Upper lobe of left lung (tissue), 4 donors: Measurements from ENCODE around the gene EMD.

Source experiments
- POLR2AphosphoS5 ChIP-seq, 2 donors: sonication (generic); formaldehyde crosslinking; IDR thresholded peaks; one replicate each; pipeline ENCODE4 v1.5.1; 2017; ENCODE audit warnings: antibody characterized with exemption in 2 of 2
- TF ChIP-seq, protein P1 (sequence below), 6 experiments: fragments of 450-650 bp in 4 of 6; fragments of 200-600 bp in 2 of 6; sonication (generic) in 2 of 6; IDR thresholded peaks; one replicate each; pipeline ENCODE4 v1.5.1; 2016 to 2019; ENCODE audit warnings: antibody characterized with exemption in 6 of 6

DNA sequence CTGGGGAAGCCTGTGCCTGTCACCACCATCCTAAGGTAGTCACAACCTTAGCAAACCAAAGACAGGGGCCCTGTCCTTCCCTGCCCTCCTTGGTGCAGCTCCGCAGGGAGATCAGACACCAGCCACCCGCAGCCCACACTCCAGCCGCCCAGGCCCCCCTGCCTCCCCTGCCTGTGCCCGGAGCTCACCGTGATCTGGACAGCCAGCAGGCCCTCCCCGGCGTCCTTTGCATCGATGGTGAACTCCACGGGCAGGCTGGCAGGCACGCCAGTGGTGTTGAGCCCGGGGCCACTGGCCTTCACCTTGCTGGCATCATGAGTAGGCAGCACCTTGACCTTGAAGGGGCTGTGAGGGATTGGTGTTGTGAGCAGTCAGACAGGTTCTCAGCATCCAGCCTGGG is 21.1 kb upstream of the EMD start:
- TF ChIP-seq POLR2AphosphoS5 (IDR thresholded peaks at IDR 0.05), result no peak
- TF ChIP-seq, protein P1, sequence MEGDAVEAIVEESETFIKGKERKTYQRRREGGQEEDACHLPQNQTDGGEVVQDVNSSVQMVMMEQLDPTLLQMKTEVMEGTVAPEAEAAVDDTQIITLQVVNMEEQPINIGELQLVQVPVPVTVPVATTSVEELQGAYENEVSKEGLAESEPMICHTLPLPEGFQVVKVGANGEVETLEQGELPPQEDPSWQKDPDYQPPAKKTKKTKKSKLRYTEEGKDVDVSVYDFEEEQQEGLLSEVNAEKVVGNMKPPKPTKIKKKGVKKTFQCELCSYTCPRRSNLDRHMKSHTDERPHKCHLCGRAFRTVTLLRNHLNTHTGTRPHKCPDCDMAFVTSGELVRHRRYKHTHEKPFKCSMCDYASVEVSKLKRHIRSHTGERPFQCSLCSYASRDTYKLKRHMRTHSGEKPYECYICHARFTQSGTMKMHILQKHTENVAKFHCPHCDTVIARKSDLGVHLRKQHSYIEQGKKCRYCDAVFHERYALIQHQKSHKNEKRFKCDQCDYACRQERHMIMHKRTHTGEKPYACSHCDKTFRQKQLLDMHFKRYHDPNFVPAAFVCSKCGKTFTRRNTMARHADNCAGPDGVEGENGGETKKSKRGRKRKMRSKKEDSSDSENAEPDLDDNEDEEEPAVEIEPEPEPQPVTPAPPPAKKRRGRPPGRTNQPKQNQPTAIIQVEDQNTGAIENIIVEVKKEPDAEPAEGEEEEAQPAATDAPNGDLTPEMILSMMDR (IDR thresholded peaks at IDR 0.05), result no peak
